Skin of body (tissue), 2 donors: Measurements from ENCODE around the gene IFT52. TPM values are rescaled to one million over a fixed set of nuclear protein-coding genes. Genes with fewer than 3 reads are reported as not detected.
"Not testable (repeated sequence)": the region's sequence is repeated elsewhere in the genome, so short reads cannot be mapped to it uniquely, and the experiment has no call there.

Experiments
- DNase-seq: peaks from one replicate; lab custom pipeline; 2025; lab: John Stamatoyannopoulos, UW
- total RNA-seq: library from RNA; depleted of rRNA; stranded (reverse); fragments of >200 nt; gene quantifications from one replicate; pipeline ENCODE4 v1.2.3, GENCODE V29; 2014

Gene IFT52
- total RNA-seq, 1 donor from 2014 or later, result 37.3 TPM

GRCh38 chr20:43642548-43642947 lies 51.8 kb downstream of the IFT52 start:
- DNase-seq, result no peak

DNA sequence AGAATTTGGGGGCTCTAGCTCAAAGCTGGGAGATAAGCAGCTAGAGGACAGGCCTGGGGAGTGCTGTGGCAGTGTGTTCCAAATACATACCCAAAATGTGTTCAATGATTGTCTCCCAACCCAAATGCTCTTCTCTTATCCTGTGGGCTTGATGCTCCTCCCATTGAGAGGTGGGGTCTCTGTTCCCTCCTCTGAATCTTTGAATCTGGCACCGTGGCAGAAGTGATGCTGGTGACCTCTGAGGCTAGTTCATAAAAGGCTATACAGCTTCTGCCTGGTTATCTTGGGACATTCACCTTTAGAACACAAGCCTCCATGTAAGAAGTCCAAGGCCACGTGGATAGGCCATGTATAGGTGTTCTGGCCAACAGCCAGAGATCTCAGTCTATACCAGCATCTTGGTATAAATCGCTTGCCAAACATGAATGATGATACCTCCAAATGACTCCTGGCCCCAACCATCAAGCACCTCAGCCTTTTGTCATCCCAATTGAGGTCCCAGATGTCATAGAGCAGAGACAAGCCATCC lies 60.3 kb downstream of the IFT52 start:
- no peak for DNase-seq

DNA sequence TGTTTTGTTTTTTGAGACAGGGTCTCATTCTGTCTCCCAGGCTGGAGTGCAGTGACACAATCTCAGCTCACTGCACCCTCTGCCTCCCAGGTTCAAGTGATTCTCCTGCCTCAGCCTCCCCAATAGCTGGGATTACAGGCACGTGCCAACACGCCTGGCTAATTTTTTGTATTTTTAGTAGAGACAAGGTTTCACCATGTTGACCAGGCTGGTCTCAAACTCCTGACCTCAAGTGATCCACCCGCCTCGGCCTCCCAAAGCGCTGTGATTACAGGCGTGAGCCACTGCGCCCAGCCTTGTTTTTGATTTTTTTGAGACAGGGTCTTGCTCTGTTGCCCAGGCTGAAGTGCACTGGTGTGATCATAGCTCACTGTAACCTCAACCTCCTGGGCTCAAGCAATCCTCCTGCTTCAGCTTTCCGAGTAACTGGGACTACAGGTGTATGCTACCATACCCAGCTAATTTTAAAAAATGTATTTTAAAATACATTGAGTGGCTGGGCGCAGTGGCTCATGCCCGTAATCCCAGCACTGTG lies 61.0 kb downstream of the IFT52 start:
- not testable (repeated sequence) for DNase-seq

GRCh38 chr20:43653966-43654365 lies 63.2 kb downstream of the IFT52 start:
- DNase-seq, result no peak

DNA sequence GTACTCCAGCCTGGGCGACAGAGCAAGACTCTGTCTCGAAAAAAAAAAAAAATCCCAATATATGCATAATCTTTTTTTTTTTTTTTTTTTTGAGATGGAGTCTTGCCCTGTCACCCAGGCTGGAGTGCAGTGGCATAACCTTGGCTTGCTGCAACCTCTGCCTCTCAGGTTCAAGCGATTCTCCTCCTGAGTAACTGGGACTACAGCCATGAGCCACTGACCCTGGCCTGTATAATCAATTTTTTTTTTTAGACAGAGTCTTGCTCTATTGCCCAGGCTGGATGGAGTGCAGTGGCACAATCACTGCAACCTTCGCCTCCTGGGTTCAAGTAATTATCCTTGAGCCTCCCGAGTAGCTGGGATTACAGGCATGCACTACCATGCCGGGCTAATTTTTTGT lies 64.4 kb downstream of the IFT52 start:
- not testable (repeated sequence) for DNase-seq

GRCh38 chr20:43655937-43656336 lies 65.2 kb downstream of the IFT52 start:
- no peak for DNase-seq

- DNase-seq, result no peak
Measured at GRCh38 chr20:43658069-43658722, 67.5 kb downstream of the IFT52 start.

DNA sequence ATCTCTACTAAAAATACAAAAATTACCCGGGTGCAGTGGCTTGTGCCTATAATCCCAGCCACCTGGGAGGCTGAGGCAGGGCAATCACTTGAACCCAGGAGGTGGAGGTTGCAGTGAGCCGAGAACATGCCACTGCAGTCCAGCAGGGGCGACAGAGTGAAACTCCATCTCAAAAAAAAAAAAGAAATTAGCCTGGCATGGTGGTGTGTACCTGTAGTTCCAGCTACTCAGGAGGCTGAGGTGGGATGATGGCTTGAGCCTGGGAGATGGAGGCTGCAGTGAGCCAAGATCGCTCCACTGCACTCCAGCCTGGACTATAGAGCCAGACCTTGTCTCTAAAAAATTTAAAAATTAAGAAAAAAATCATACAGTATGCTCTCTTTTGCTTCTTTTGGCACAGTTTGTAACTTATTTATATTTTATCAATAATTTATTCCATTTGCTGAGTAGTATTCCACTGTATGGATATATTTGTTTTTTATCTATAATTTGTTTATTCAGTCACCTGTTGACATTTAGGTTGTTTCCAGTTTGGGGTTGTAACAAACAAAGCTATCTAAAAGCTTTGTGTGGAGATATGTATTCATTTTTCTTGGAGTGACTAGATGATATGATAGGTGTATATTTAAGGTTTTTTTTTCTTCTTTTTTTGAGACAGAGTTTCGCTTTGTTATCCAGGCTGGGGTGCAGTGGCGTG lies 68.1 kb downstream of the IFT52 start:
- DNase-seq, result no peak

- DNase-seq, result no peak
Measured at GRCh38 chr20:43662943-43663655, 72.4 kb downstream of the IFT52 start.

GRCh38 chr20:43665466-43666176 lies 74.9 kb downstream of the IFT52 start:
- no peak for DNase-seq

DNA sequence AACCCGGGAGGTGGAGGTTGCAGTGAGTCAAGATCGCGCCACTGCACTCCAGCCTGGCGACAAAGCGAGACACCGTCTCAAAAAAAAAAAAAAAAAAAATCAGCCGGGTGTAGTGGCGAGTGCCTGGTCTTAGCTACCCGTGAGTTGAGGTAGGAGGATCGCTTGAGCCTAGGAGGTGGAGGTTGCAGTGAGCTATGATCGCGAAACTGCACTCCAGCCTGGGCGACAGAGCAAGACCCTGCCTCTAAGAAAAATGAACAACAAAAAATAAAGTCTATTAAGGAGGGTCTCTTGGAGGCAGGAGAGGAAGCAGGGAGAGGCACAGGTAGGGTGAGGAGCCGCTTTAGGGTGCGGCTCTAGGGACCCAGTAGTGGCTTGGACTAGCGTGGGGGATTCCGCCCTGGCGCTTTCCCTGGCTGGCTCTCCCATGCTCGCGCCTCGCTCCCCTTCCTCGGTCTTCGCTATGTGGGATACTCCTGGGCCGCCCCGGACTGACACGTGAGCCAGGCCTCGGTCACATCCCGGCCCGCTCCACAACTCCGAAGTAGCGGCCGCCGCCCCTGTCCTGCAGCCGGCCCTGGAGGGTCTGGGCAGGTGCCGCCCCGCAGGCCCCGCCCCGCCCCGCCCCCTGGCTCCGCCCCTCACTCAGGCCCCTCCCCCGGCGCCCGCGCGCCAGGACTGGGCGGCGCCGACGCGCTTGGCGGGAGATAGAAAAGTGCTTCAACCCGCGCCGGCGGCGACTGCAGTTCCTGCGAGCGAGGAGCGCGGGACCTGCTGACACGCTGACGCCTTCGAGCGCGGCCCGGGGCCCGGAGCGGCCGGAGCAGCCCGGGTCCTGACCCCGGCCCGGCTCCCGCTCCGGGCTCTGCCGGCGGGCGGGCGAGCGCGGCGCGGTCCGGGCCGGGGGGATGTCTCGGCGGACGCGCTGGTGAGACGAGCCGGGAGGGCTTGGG lies 75.9 kb downstream of the IFT52 start, which contains the start of gene MYBL2:
TSS of gene MYBL2 (plus strand) at position 739 of the 953 bp plus-strand sequence. CDS start at position 909, 170 bp downstream.
- peak; percentile 23 for DNase-seq

GRCh38 chr20:43667341-43668132 lies 76.8 kb downstream of the IFT52 start:
- no peak for DNase-seq

DNA sequence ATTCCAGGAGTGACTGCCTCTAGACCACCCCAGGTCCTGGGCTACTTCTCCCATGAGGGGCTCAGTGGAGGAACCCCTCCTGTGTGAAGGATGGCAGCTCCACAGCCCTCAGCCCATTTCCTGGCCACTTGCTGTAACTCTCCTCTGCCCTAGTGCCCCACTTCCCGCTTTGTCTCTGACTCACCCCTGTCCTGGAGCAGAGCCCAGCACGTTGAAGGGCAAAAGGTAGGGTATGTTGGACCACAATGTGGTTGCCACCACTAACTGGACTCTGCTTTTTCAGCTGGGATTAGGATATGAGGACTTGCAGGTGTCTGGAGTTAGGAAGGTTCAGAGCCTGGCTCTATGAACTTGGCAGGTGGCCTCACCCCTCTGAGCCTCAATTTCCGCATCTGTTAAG lies 78.6 kb downstream of the IFT52 start:
- DNase-seq, result no peak

DNA sequence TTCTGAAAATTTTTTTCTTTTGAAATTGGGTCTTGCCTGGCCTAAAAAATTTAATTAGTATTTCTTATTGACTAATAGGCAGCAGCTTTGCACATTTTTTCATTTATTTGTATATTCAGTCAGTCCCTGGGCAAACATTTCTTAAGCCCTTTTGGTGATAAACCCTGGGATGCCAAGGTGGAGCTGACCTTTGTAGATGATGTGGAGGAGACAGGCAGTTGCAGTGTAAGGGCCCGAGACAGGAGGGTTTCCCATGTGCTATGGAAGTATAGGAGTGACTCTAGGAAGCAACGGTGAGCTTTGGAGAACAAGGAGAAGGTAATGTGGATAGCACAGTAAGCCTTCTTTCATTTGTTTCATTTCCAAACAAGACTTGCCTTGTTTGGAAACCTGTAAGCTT lies 79.7 kb downstream of the IFT52 start:
- no peak for DNase-seq

- no peak for DNase-seq
Measured at GRCh38 chr20:43676368-43676767, 85.6 kb downstream of the IFT52 start.

DNA sequence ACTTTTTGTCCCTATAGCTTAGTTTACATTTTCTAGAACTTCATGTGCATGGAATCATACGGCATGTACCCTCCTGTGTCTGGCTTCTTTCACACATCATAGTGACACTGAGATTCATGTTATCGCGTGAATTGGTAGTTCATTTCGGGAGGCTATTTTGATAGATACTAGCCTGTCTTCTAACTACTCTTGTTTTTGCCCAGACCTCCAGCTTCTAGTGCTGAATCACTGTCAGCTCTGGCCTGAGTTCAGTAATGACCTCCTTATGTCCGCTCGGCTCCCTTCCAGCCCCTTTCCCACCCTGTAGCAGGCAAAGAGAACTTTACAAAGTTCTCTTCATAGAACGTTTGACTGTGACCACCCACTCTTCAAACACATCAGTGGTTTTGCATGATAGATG lies 90.2 kb downstream of the IFT52 start:
- no peak for DNase-seq

GRCh38 chr20:43681468-43681942 lies 90.8 kb downstream of the IFT52 start:
- no peak for DNase-seq

DNA sequence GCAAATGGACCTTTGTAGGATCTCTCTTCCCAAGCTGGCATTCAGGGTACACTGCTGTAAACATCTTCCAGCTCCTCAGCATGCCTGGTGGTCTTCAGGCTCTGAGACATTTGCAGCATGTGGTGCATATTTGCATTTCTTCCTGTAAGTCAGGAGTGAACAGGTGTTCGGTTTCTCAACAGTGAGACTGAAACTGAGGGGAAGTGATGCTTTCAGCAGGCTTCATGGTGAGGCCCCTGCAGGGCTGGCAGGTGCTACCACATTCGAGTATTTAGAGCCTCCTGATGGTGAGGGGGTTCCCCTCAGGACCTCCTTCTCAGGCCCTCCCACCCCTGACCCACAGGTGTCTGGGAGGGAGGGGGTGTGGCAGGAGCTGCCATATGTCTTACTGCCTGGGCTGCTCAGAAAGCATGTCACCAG lies 91.3 kb downstream of the IFT52 start:
- DNase-seq, result no peak

- no peak for DNase-seq
Measured at GRCh38 chr20:43682446-43682845, 91.7 kb downstream of the IFT52 start.
